GM21447 (cell line): ENCODE results near the gene CCR5AS.
"Not testable (repeated sequence)": the region's sequence is repeated elsewhere in the genome, so short reads cannot be mapped to it uniquely, and the experiment has no call there.

Experiments
- ATAC-seq: cut with Tn5 transposase; IDR thresholded peaks from one replicate; pipeline ENCODE4 v1.9.1; 2021; ENCODE audit not compliant: unreplicated experiment

Gene CCR5AS

DNA sequence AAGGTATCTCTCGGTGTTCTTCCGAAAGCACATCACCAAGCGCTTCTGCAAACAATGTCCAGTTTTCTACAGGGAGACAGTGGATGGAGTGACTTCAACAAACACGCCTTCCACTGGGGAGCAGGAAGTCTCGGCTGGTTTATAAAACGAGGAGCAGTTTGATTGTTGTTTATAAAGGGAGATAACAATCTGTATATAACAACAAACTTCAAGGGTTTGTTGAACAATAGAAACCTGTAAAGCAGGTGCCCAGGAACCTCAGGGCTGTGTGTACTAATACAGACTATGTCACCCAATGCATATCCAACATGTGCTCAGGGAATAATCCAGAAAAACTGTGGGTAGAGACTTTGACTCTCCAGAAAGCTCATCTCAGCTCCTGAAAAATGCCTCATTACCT lies 48.4 kb downstream of the CCR5AS start:
- no peak for ATAC-seq

GRCh38 chr3:46356909-46357308 lies 50.0 kb downstream of the CCR5AS start:
- no peak for ATAC-seq

DNA sequence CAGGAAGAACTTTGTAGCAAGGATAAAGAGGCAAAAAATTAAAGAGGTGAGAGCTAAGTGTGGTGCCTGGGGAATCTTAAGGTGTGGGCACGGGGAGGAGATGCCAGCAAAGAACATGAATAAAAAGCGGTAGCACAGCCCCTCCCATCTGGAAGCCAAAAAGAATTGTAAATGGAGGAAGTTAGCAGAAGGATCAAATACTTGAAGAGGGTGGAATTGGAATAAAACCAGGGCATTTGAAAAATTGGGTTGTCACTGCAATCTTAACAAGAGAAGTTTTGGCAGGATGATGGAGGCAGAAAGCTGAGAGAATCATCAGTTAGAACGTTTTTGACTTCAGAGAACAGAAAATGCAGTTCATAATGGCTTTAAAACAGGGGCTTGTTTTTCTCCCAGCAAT lies 50.6 kb downstream of the CCR5AS start:
- ATAC-seq: no peak

DNA sequence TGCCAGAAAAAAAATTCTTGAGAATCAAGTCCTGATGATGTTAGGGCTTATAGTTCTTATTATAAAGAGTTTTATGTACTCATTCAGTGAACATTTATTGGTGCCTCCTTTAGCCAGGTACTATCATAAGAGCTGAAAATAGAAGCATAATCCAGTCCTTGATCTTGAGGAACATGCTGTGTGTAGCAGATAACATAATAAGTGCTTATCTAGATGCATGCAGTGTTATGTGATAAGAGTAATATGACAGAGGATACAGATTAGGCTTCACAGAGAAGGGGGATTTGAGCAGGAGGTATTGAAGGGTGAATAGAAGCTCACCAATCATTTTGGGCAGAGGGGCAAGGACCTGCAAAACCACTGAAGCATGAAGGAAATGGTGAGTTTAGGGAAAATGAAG lies 51.9 kb downstream of the CCR5AS start:
- ATAC-seq: no peak

GRCh38 chr3:46354478-46354877 lies 52.4 kb downstream of the CCR5AS start:
- ATAC-seq: no peak

DNA sequence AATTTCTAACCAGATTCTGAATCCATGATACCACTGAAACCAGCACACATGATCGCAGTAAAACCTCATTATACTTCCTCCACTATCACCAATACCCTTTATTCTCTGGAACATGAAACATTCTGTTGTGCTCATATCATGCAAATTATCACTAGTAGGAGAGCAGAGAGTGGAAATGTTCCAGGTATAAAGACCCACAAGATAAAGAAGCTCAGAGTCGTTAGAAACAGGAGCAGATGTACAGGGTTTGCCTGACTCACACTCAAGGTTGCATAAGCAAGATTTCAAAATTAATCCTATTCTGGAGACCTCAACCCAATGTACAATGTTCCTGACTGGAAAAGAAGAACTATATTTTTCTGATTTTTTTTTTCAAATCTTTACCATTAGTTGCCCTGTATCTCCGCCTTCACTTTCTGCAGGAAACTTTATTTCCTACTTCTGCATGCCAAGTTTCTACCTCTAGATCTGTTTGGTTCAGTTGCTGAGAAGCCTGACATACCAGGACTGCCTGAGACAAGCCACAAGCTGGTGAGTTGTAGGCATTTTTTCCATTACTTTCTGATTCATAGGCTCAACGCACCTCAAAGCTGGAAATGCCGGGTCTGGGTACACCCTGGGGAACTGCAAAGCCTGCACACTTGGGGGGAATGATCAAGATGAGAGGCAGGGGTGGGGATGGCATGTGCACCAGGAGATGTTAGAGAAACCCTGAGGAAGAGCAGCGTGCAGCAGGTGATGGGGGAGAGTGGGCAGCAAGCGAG lies 53.0 kb downstream of the CCR5AS start, which contains the start of gene CCR2:
TSS of gene CCR2 (plus strand) at position 465 of the 764 bp plus-strand sequence. CDS start 3,417 bp downstream, outside the sequence.
- ATAC-seq: no peak

- ATAC-seq: no peak
Observed at GRCh38 chr3:46353090-46353489, 53.8 kb downstream of the CCR5AS start.

DNA sequence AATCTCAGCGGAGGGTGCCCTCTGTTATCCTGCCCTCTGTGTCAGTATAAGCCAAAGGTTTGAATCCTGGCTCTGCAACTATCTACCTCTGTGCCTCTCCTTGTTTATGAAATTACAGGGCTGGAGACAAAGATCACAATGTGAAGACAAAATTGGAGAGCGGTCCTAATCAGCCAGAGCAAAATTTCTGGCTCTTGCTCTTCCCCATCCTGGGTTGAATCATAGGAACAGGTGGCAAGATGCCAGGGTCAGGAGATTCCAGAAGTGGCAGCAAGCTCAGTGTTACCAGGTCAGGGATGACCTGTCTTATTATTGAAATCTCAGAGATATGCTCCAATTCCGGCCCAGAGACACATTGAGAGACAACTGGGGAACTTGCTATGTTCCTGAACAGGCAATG lies 55.2 kb downstream of the CCR5AS start:
- ATAC-seq: no peak

GRCh38 chr3:46350262-46350565 lies 56.7 kb downstream of the CCR5AS start:
- ATAC-seq: peak; percentile 31

- ATAC-seq: peak; percentile 71
Observed at GRCh38 chr3:46349484-46350261, 57.2 kb downstream of the CCR5AS start.

GRCh38 chr3:46348823-46349482 lies 57.9 kb downstream of the CCR5AS start:
- no peak for ATAC-seq

- no peak for ATAC-seq
Observed at GRCh38 chr3:46344476-46344875, 62.4 kb downstream of the CCR5AS start.

- no peak for ATAC-seq
Observed at GRCh38 chr3:46338840-46339239, 68.0 kb downstream of the CCR5AS start.

DNA sequence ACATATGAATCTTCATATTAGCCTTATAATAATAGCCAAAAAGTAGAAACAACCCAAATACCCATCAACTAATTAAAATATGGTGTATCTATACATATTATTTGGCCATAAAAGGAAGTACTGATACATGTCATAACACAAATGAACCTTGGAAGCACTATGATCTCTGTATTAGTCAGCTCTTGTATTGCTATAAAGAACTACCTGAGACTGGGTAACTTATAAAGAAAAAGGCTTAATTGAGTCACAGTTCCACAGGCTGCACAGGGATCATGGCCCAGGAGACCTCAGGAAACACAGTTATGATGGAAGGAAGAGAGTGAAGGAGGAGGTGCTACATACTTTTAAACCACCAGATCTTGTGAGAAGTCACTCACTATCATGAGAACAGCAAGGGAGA lies 69.0 kb downstream of the CCR5AS start:
- ATAC-seq: no peak

- no peak for ATAC-seq
Observed at GRCh38 chr3:46335541-46335940, 71.3 kb downstream of the CCR5AS start.

DNA sequence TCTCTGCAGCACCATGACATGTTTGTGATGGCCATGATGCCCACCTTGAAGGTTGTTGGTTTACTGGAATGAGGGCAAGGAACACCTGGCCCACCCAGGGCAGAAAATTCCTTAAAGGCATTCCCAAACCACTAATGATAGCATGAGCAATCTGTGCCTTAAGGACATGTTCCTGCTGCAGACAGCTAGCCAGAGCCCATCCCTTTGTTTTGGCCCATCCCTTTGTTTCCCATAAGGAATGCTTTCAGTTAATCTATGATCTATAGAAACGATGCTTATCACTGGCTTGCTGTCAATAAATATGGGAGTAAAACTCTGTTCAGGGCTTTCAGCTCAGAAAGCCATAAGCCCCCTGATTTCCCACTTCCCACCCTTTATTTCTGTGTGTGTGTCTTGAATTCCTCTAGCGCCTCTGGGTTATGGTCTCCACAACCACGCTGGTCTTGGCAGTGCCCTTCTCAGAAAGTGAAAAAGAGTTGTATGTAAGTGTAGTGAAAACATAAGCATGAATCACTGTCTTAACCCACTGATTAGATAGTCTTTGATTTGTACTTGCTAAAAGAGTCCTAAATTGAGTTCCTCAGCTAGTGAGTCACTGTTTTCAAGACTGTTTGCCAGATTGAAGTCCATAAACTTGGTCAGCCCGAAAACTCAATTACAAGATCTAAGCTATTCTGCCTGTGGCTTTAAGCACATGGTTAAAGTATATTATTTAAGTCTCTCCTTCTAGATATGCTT lies 72.0 kb downstream of the CCR5AS start:
- ATAC-seq: no peak

DNA sequence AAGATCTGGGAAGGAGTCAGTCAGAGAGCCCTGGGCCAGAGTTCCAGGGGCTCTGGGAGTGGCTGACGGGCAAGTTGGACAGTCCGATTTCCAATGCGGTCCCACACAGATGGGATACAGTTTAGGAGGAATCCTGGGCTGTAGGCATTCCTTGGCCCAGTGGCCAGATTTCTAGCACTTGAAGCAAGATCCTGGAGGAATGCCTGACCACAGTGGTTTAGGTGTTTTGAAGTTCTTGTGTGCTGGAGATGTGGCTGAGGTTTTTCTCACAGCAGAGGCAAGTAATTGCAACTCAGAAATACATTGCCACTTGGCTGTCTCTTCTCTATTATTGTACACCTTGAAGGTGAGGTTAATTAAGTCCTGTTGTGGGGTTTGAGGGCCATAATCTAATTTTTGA lies 76.2 kb downstream of the CCR5AS start:
- not testable (repeated sequence) for ATAC-seq

DNA sequence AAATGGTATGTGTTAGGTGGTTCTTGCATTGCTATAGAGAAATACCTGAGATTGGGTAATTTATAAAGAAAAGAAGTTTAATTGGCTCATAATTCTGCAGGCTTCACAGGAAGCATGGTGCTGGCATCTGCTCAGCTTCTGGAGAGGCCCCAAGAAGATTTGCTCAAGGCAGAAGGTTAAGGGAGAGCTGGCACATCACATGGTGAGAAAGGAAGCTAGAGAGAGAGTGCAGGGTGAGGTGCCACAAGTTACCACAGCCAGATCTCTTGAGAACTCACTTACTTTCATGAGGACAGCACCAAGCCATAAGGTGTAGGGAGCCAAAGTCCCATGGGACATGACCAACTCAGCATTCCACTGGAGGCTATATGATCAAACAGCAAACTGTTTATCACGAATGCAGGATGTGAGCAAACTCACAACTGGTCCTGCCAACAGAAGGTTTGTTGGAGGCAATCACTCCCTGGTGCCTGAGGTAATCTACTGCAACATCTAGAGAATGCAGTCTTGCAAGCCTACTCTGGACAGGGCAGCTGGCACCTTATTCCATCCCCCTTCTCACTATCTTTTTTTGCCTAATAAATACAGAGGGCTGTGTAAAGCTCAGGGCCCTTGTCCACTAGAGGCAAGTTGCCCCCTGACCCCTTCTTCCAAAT lies 81.1 kb downstream of the CCR5AS start:
- ATAC-seq: no peak

- no peak for ATAC-seq
Observed at GRCh38 chr3:46324036-46324435, 82.8 kb downstream of the CCR5AS start.

GRCh38 chr3:46321461-46322104 lies 85.3 kb downstream of the CCR5AS start:
- ATAC-seq: no peak
